ENCODE measurements around the gene ELANE.

ELANE gene

GRCh38 chr19:882871-883497 lies 30.9 kb downstream of the ELANE start:
- no peak for TF ChIP-seq CTCF (IDR thresholded peaks at IDR 0.05; ENCODE audit: borderline replicate concordance, insufficient read depth, low read depth, low read length)
- H3K4me3 ChIP-seq (ENCODE audit: low read depth, low read length), result no peak overlapping the region

- no peak for TF ChIP-seq CTCF (IDR thresholded peaks at IDR 0.05; ENCODE audit: borderline replicate concordance, insufficient read depth, low read depth, low read length)
- no peak overlapping the region for H3K4me3 ChIP-seq (ENCODE audit: low read depth, low read length)
These were observed 31.6 kb downstream of the ELANE start for GRCh38 chr19:883661-884211.

GRCh38 chr19:884420-885211 lies 32.5 kb downstream of the ELANE start:
- TF ChIP-seq CTCF (IDR thresholded peaks at IDR 0.05; ENCODE audit: borderline replicate concordance, insufficient read depth, low read depth, low read length), result no peak
- no peak overlapping the region for H3K4me3 ChIP-seq (ENCODE audit: low read depth, low read length)

- H3K4me3 ChIP-seq (ENCODE audit: low read depth, low read length), result no peak overlapping the region
These were observed 33.6 kb downstream of the ELANE start for GRCh38 chr19:885536-886224.

GRCh38 chr19:887072-887471 lies 35.0 kb downstream of the ELANE start:
- H3K4me3 ChIP-seq (ENCODE audit: low read depth, low read length), result no peak overlapping the region
- TF ChIP-seq CTCF (IDR thresholded peaks at IDR 0.05; ENCODE audit: borderline replicate concordance, insufficient read depth, low read depth, low read length), result no peak

More at GRCh38 chr19:885536-886224, 33.6 kb downstream of the ELANE start:
- no peak for TF ChIP-seq CTCF (IDR thresholded peaks at IDR 0.05; ENCODE audit: borderline replicate concordance, insufficient read depth, low read depth, low read length)

- TF ChIP-seq CTCF (IDR thresholded peaks at IDR 0.05; ENCODE audit: borderline replicate concordance, insufficient read depth, low read depth, low read length), result no peak
- H3K4me3 ChIP-seq (ENCODE audit: low read depth, low read length), result no peak overlapping the region
These were observed 35.5 kb downstream of the ELANE start for GRCh38 chr19:887599-887998.
